H9 (cell line): ENCODE data around the gene DAPK2. TPM values are rescaled to one million over a fixed set of nuclear protein-coding genes. Genes with fewer than 3 reads are reported as not detected.

Experiments
- DNase-seq: peaks from one replicate; pipeline ENCODE4 v3.0.0-alpha.2; 2017
- H2AFZ ChIP-seq: one replicate; pipeline ENCODE4 v1.6.1; 2013; ENCODE audit warnings: mild to moderate bottlenecking, low read length, control low read depth, moderate library complexity
- H2AK5ac ChIP-seq: 2 replicates; pipeline ENCODE4 v1.6.1; 2013; ENCODE audit warnings: low read length, control low read depth, mixed read lengths; ENCODE audit not compliant: insufficient read length
- H2BK120ac ChIP-seq: one replicate; pipeline ENCODE4 v1.6.1; 2013; ENCODE audit warnings: low read depth, mild to moderate bottlenecking, low read length, control low read depth, inconsistent platforms; ENCODE audit not compliant: poor library complexity, severe bottlenecking
- H2BK12ac ChIP-seq: 2 replicates; pipeline ENCODE4 v1.6.1; 2013; ENCODE audit warnings: low read length, control low read depth, mixed read lengths, low read depth; ENCODE audit not compliant: insufficient read length
- H2BK15ac ChIP-seq: 2 replicates; pipeline ENCODE4 v1.6.1; 2013; ENCODE audit warnings: low read depth, low read length, control low read depth
- H2BK20ac ChIP-seq: one replicate; pipeline ENCODE4 v1.6.1; 2013; ENCODE audit warnings: low read depth, mild to moderate bottlenecking, low read length, control low read depth, inconsistent platforms; ENCODE audit not compliant: poor library complexity, severe bottlenecking
- H2BK5ac ChIP-seq: 2 replicates; pipeline ENCODE4 v1.6.1; 2013; ENCODE audit warnings: low read length, control low read depth, mixed read lengths; ENCODE audit not compliant: insufficient read length
- H3K14ac ChIP-seq: 2 replicates; pipeline ENCODE4 v1.6.1; 2013; ENCODE audit warnings: low read length, control low read depth; ENCODE audit not compliant: insufficient read depth
- H3K18ac ChIP-seq: 2 replicates; pipeline ENCODE4 v1.6.1; 2013; ENCODE audit warnings: low read depth, mild to moderate bottlenecking, mixed read lengths, low read length, control low read depth; ENCODE audit not compliant: insufficient read length
- H3K23ac ChIP-seq: 2 replicates; pipeline ENCODE4 v1.6.1; 2013; ENCODE audit warnings: low read length, control low read depth, mixed read lengths, low read depth; ENCODE audit not compliant: insufficient read length
- H3K23me2 ChIP-seq: 2 replicates; pipeline ENCODE4 v1.6.1; 2013; ENCODE audit warnings: low read depth, mild to moderate bottlenecking, mixed read lengths, low read length, control low read depth; ENCODE audit not compliant: insufficient read length, poor library complexity, severe bottlenecking
- H3K27ac ChIP-seq: 2 replicates; pipeline ENCODE4 v1.5.1; 2013; ENCODE audit warnings: low read length, control low read depth, mixed read lengths, low read depth; ENCODE audit not compliant: insufficient read length
- H3K27me3 ChIP-seq: 2 replicates; pipeline ENCODE4 v1.6.1; 2013; ENCODE audit warnings: low read length, control low read depth, inconsistent platforms; ENCODE audit not compliant: insufficient read depth
- H3K4ac ChIP-seq: 2 replicates; pipeline ENCODE4 v1.6.1; 2013; ENCODE audit warnings: low read depth, mild to moderate bottlenecking, control low read depth, inconsistent platforms, low read length, moderate library complexity
- H3K4me1 ChIP-seq: 2 replicates; pipeline ENCODE4 v1.6.1; 2013; ENCODE audit warnings: low read length, control low read depth, inconsistent platforms; ENCODE audit not compliant: insufficient read depth
- H3K4me2 ChIP-seq: 2 replicates; pipeline ENCODE4 v1.6.1; 2013; ENCODE audit warnings: low read length, control low read depth, mixed read lengths; ENCODE audit not compliant: insufficient read length, insufficient read depth
- H3K56ac ChIP-seq: 2 replicates; pipeline ENCODE4 v1.6.1; 2013; ENCODE audit warnings: low read depth, mild to moderate bottlenecking, mixed read lengths, low read length, control low read depth; ENCODE audit not compliant: insufficient read length
- H3K79me1 ChIP-seq: 2 replicates; pipeline ENCODE4 v1.6.1; 2013; ENCODE audit warnings: low read depth, mild to moderate bottlenecking, moderate library complexity, low read length, control low read depth, inconsistent platforms; ENCODE audit not compliant: insufficient read depth, poor library complexity, severe bottlenecking
- H3K79me2 ChIP-seq: 2 replicates; pipeline ENCODE4 v1.6.1; 2013; ENCODE audit warnings: low read length, control low read depth, inconsistent platforms; ENCODE audit not compliant: insufficient read depth
- H3K9ac ChIP-seq: 2 replicates; pipeline ENCODE4 v1.6.1; 2013; ENCODE audit warnings: low read length, control low read depth, mixed read lengths; ENCODE audit not compliant: insufficient read length; ENCODE audit errors: extremely low read depth
- H3K9me3 ChIP-seq: one replicate; pipeline ENCODE4 v1.6.1; 2013; ENCODE audit warnings: low read depth, low read length, inconsistent platforms; ENCODE audit not compliant: control insufficient read depth
- H3T11ph ChIP-seq: one replicate; pipeline ENCODE4 v1.6.1; 2013; ENCODE audit warnings: mild to moderate bottlenecking, low read length, control low read depth, inconsistent platforms
- H4K20me1 ChIP-seq: one replicate; pipeline ENCODE4 v1.6.1; 2013; ENCODE audit not compliant: control insufficient read depth, insufficient read length, insufficient read depth
- H4K5ac ChIP-seq: 2 replicates; pipeline ENCODE4 v1.6.1; 2013; ENCODE audit warnings: low read depth, mild to moderate bottlenecking, mixed read lengths, low read length, control low read depth; ENCODE audit not compliant: insufficient read length
- H4K8ac ChIP-seq: replicated peaks from 2 replicates; pipeline ENCODE4 v1.6.1; 2013; ENCODE audit warnings: low read length, control low read depth, mixed read lengths, low read depth; ENCODE audit not compliant: insufficient read length
- H4K91ac ChIP-seq: 2 replicates; pipeline ENCODE4 v1.6.1; 2013; ENCODE audit warnings: low read depth, mild to moderate bottlenecking, moderate library complexity, mixed read lengths, low read length, control low read depth; ENCODE audit not compliant: insufficient read length
- H3K27ac Mint-ChIP-seq, 3 experiments: 2 replicates in 2 of 3; 3 replicates in 1 of 3; pipeline ENCODE4 v1.8.0; 2020 to 2021; ENCODE audit warnings: mixed read lengths in 3 of 3, mild to moderate bottlenecking in 1 of 3, moderate library complexity in 1 of 3
- H3K27me3 Mint-ChIP-seq: 2 replicates; pipeline ENCODE4 v1.8.0; 2021; ENCODE audit warnings: low read depth, mild to moderate bottlenecking, moderate library complexity, mixed read lengths
- H3K36me3 Mint-ChIP-seq, 3 experiments: 2 replicates in 2 of 3; 3 replicates in 1 of 3; pipeline ENCODE4 v1.8.0; 2020 to 2021; ENCODE audit warnings: low read depth in 3 of 3, mixed read lengths in 3 of 3; ENCODE audit not compliant: insufficient read depth in 1 of 3
- H3K4me1 Mint-ChIP-seq, 2 experiments: 2 replicates each; pipeline ENCODE4 v1.8.0; 2020; ENCODE audit warnings: mixed read lengths in 2 of 2
- H3K4me3 Mint-ChIP-seq, 2 experiments: 2 replicates in 1 of 2; 3 replicates in 1 of 2; pipeline ENCODE4 v1.8.0; 2020 to 2021; ENCODE audit warnings: mild to moderate bottlenecking in 2 of 2, mixed read lengths in 2 of 2, moderate library complexity in 1 of 2
- H3K9me3 Mint-ChIP-seq, 2 experiments: 2 replicates in 1 of 2; 3 replicates in 1 of 2; pipeline ENCODE4 v1.8.0; 2020; ENCODE audit warnings: mild to moderate bottlenecking in 2 of 2, mixed read lengths in 2 of 2, moderate library complexity in 1 of 2
- WGBS: extraction: QIAGEN DNeasy Blood & Tissue Kit; methylation state at CpG from one replicate; pipeline ENCODE4 v1.1.7; 2013; ENCODE audit warnings: missing lambda C conversion rate, low lambda C conversion rate, mixed read lengths; ENCODE audit not compliant: insufficient read length; ENCODE audit errors: extremely low coverage; 5-methylcytosine and 5-hydroxymethylcytosine counted together
- total RNA-seq: library from RNA; stranded (reverse); gene quantifications from 2 replicates; pipeline ENCODE4 v1.2.1, GENCODE V29; 2021
- TF ChIP-seq, protein P1 (sequence below): fragments of 200-600 bp; sonication (generic); conservative IDR thresholded peaks from 3 replicates; pipeline ENCODE4 v1.8.0; 2021; ENCODE audit warnings: antibody characterized with exemption, mild to moderate bottlenecking

The DAPK2 gene
- total RNA-seq, 1 experiment from 2014 or later, result 3.5 TPM

DNA sequence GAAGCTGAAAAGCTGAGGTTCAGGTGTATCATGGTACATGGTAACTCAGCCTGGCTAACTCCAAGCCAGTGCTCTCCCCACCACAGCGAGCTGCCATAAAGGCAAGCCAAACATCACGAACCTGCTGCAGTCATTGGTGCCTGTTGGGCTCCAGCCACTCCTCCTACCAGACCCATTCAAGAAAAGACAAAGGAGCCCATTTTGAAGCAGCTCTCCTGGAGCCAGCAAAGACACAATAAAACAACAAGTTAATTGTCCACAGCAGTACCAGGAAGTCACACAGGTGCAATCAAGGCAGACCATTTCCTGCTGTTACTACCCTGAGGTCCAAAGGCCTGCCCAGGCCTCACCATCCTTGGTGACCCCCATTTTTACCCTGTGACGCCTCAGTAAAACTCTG is 77.6 kb downstream of the DAPK2 start:
- Histone ChIP-seq H2BK120ac (no peak overlapping the region), H4K8ac (no peak overlapping the region), H2AK5ac (no peak overlapping the region), H3K27me3 (no peaks in the 10 kb centered on the region), H3K18ac (no peak overlapping the region), H3K79me2 (no peaks in the 10 kb centered on the region), H3K9ac (no peak overlapping the region), H3T11ph (no peak overlapping the region), H3K14ac (no peak overlapping the region), H3K27ac (no peak overlapping the region), H3K56ac (no peak overlapping the region), H2AFZ (no peak overlapping the region), H3K79me1 (no peaks in the 10 kb centered on the region), H3K4me2 (no peak overlapping the region), H2BK15ac (no peak overlapping the region), H2BK5ac (no peak overlapping the region), H2BK20ac (no peak overlapping the region), H3K23me2 (no peaks in the 10 kb centered on the region), H4K5ac (no peak overlapping the region), H4K20me1 (no peaks in the 10 kb centered on the region), H3K23ac (no peak overlapping the region), H4K91ac (no peak overlapping the region), H2BK12ac (no peak overlapping the region), H3K9me3 (no peaks in the 10 kb centered on the region), H3K4me1 (peaks cover 13% of the 10 kb centered on the region), H3K4ac (no peak overlapping the region)
- H3K36me3 Mint-ChIP-seq, result peaks cover 5 to 23% (median 11%) of the 10 kb centered on the region in 3 experiments
- peaks cover 46 to 53% of the 10 kb centered on the region in 2 experiments for H3K4me1 Mint-ChIP-seq
- TF ChIP-seq, protein P1, sequence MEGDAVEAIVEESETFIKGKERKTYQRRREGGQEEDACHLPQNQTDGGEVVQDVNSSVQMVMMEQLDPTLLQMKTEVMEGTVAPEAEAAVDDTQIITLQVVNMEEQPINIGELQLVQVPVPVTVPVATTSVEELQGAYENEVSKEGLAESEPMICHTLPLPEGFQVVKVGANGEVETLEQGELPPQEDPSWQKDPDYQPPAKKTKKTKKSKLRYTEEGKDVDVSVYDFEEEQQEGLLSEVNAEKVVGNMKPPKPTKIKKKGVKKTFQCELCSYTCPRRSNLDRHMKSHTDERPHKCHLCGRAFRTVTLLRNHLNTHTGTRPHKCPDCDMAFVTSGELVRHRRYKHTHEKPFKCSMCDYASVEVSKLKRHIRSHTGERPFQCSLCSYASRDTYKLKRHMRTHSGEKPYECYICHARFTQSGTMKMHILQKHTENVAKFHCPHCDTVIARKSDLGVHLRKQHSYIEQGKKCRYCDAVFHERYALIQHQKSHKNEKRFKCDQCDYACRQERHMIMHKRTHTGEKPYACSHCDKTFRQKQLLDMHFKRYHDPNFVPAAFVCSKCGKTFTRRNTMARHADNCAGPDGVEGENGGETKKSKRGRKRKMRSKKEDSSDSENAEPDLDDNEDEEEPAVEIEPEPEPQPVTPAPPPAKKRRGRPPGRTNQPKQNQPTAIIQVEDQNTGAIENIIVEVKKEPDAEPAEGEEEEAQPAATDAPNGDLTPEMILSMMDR, result no peak
- no peak overlapping the region for H3K4me3 Mint-ChIP-seq
- peaks cover 9% of the 10 kb centered on the region for H3K27me3 Mint-ChIP-seq
- peak overlapping the region; percentile 29 to 77 (median 62); a peak in 4 of 7 replicates for H3K27ac Mint-ChIP-seq
- H3K9me3 Mint-ChIP-seq, result peaks cover 8 to 15% of the 10 kb centered on the region in 2 experiments
- DNase-seq, result peak; percentile 23
- WGBS, result no CpG with 5 or more reads among the region's 3 CpGs
